ENCODE measurements around the gene ITGA1. TPM values are rescaled to one million over a fixed set of nuclear protein-coding genes. Genes with fewer than 3 reads are reported as not detected.

ITGA1 gene
- total and polyA plus RNA-seq, 4 donors: 24.2 to 187 (median 48.5) TPM

GRCh38 chr5:52995095-52995494 lies 207.4 kb downstream of the ITGA1 start:
- Histone ChIP-seq H3K9me3 (ENCODE audit: control insufficient read depth in 4 of 4, low read length in 3 of 4) (no peaks in the 10 kb centered on the region), H3K27me3 (ENCODE audit: control insufficient read depth in 4 of 4, insufficient read depth in 4 of 4, low read length in 3 of 4) (no peaks in the 10 kb centered on the region), H3K27ac (ENCODE audit: low read depth in 1 of 2, low read length in 2 of 2) (no peak overlapping the region), H3K4me1 (ENCODE audit: control insufficient read depth in 4 of 4, insufficient read depth in 4 of 4, low read length in 3 of 4) (peaks cover 0 to 2% (median under 1%) of the 10 kb centered on the region in 4 donors), H3K9ac (ENCODE audit: low read depth in 1 of 2, low read length in 2 of 2) (no peak overlapping the region), H3K4me3 (ENCODE audit: low read depth in 1 of 3, low read length in 3 of 3) (no peak overlapping the region), H3K36me3 (ENCODE audit: control insufficient read depth in 4 of 4, insufficient read depth in 3 of 4, low read depth in 1 of 4, low read length in 3 of 4) (no peaks in the 10 kb centered on the region)
- WGBS: 95% methylated on average over 1 of the region's 1 CpG
- DNase-seq (ENCODE audit: low spot score): no peak
- TF ChIP-seq ZBTB33 (IDR thresholded peaks at IDR 0.05): no peak
- TF ChIP-seq SP1 (IDR thresholded peaks at IDR 0.05): no peak
- no peak for TF ChIP-seq ATF3 (IDR thresholded peaks at IDR 0.05)
- no peak for TF ChIP-seq FOXA2 (IDR thresholded peaks at IDR 0.05)
- TF ChIP-seq RAD21 (IDR thresholded peaks at IDR 0.05): no peak
- no peak for TF ChIP-seq YY1 (IDR thresholded peaks at IDR 0.05)
- TF ChIP-seq, protein P1, sequence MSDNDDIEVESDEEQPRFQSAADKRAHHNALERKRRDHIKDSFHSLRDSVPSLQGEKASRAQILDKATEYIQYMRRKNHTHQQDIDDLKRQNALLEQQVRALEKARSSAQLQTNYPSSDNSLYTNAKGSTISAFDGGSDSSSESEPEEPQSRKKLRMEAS (IDR thresholded peaks at IDR 0.05): no peak
- TF ChIP-seq JUND (IDR thresholded peaks at IDR 0.05): no peak
- TF ChIP-seq CTCF (IDR thresholded peaks at IDR 0.05; ENCODE audit: low read depth, low read length, missing input control): no peak

GRCh38 chr5:52995914-52996313 lies 208.2 kb downstream of the ITGA1 start:
- Histone ChIP-seq H3K27me3 (ENCODE audit: control insufficient read depth in 4 of 4, insufficient read depth in 4 of 4, low read length in 3 of 4) (no peaks in the 10 kb centered on the region), H3K36me3 (ENCODE audit: control insufficient read depth in 4 of 4, insufficient read depth in 3 of 4, low read depth in 1 of 4, low read length in 3 of 4) (no peaks in the 10 kb centered on the region), H3K27ac (ENCODE audit: low read depth in 1 of 2, low read length in 2 of 2) (no peak overlapping the region), H3K9me3 (ENCODE audit: control insufficient read depth in 4 of 4, low read length in 3 of 4) (no peaks in the 10 kb centered on the region), H3K4me3 (ENCODE audit: low read depth in 1 of 3, low read length in 3 of 3) (no peak overlapping the region), H3K9ac (ENCODE audit: low read depth in 1 of 2, low read length in 2 of 2) (no peak overlapping the region), H3K4me1 (ENCODE audit: control insufficient read depth in 4 of 4, insufficient read depth in 4 of 4, low read length in 3 of 4) (no peaks in the 10 kb centered on the region)
- 97% methylated on average over 1 of the region's 1 CpG for WGBS
- DNase-seq (ENCODE audit: low spot score): no peak
- no peak for TF ChIP-seq HNF4G (IDR thresholded peaks at IDR 0.05)
- TF ChIP-seq FOXA1 (IDR thresholded peaks at IDR 0.05): no peak
- no peak for TF ChIP-seq RAD21 (IDR thresholded peaks at IDR 0.05)
- TF ChIP-seq JUND (IDR thresholded peaks at IDR 0.05): no peak
- no peak for TF ChIP-seq FOXA2 (IDR thresholded peaks at IDR 0.05)
- no peak for TF ChIP-seq GABPA (IDR thresholded peaks at IDR 0.05 in 1 of 2, conservative IDR thresholded peaks at IDR 0.05 in 1 of 2)
- no peak for TF ChIP-seq YY1 (IDR thresholded peaks at IDR 0.05)
- no peak for TF ChIP-seq EGR1 (IDR thresholded peaks at IDR 0.05; ENCODE audit: low read depth in 2 of 2)
- TF ChIP-seq RXRA (IDR thresholded peaks at IDR 0.05): no peak
- TF ChIP-seq, protein P1 (IDR thresholded peaks at IDR 0.05): no peak
- TF ChIP-seq ZBTB33 (IDR thresholded peaks at IDR 0.05): no peak
- TF ChIP-seq SP1 (IDR thresholded peaks at IDR 0.05): no peak
- TF ChIP-seq TAF1 (conservative IDR thresholded peaks at IDR 0.05): no peak
- no peak for TF ChIP-seq ATF3 (IDR thresholded peaks at IDR 0.05)
- no peak for TF ChIP-seq CTCF (IDR thresholded peaks at IDR 0.05; ENCODE audit: low read depth, low read length, missing input control)
- TF ChIP-seq HNF4A (conservative IDR thresholded peaks at IDR 0.05): no peak
- TF ChIP-seq NR2F2 (IDR thresholded peaks at IDR 0.05): no peak
- no peak for TF ChIP-seq REST (IDR thresholded peaks at IDR 0.05)

Data from liver (tissue), 9 donors.